SH-SY5Y (cell line): Measurements from ENCODE around the gene CDH11.

Source experiments
- GATA2 ChIP-seq: IDR thresholded peaks from 2 replicates; pipeline ENCODE4 v1.6.1; 2011; ENCODE audit warnings: mild to moderate bottlenecking, low read depth, low read length
- GATA3 ChIP-seq: IDR thresholded peaks from 2 replicates; pipeline ENCODE4 v1.6.1; 2011; ENCODE audit warnings: low read depth, mild to moderate bottlenecking, low read length, moderate library complexity

- TF ChIP-seq GATA2, result no peak
- no peak for TF ChIP-seq GATA3
Observed at GRCh38 chr16:65102326-65102725, 19.5 kb downstream of the CDH11 start.
